ENCODE data around the gene SREK1IP1.

DNA sequence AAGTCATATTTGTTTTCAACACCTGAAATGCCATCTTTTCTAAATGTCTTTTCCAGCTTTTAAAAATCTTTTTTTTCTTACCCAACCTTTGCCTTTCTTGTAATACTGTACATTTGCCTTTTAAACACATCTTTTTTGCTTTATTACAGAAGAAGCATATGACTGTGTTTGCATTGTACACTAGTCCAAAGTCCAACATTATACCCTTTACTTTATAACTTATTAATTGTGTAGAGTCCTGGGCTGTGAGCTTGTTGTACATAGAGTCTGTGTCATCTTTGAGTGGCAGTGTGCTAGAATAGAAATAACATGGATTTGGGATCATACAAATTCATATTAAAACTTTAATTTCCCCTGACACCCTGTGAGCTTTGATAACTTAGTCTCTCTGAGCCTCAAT is 24.0 kb upstream of the SREK1IP1 start:
- TF ChIP-seq EZH2phosphoT487 (IDR thresholded peaks at IDR 0.05; ENCODE audit: insufficient read depth, low read depth) (no peak), EZH2 (IDR thresholded peaks at IDR 0.05; ENCODE audit: insufficient read depth, poor library complexity, severe bottlenecking) (no peak)
